Stimulated activated CD4-positive, alpha-beta T cell treated with anti-CD3 and anti-CD28 coated beads, Interleukin-1b, Interleukin-23, amount 100 ng/mL, for 4 hours (primary cell): ENCODE data around the gene PALLD.

ENCODE experiments used
- DNase-seq, 2 donors: peaks; one replicate each; pipeline ENCODE4 v3.0.0-alpha.2; 2020; ENCODE audit warnings: low read depth in 2 of 2

PALLD gene

GRCh38 chr4:168731706-168732414, 235.0 kb downstream of the PALLD start:
- DNase-seq: no peak

GRCh38 chr4:168732714-168733113, 235.9 kb downstream of the PALLD start:
- DNase-seq: no peak

- no peak for DNase-seq
Observed at GRCh38 chr4:168734703-168735678, 238.1 kb downstream of the PALLD start.

- DNase-seq: no peak
Observed at GRCh38 chr4:168735735-168736134, 238.9 kb downstream of the PALLD start.

GRCh38 chr4:168736860-168737805, 240.3 kb downstream of the PALLD start:
- DNase-seq: no peak

- no peak for DNase-seq
Observed at GRCh38 chr4:168737806-168738172, 240.9 kb downstream of the PALLD start.

- no peak for DNase-seq
Observed at GRCh38 chr4:168739886-168740285, 243.0 kb downstream of the PALLD start.

- DNase-seq: no peak
Observed at GRCh38 chr4:168740691-168741090, 243.8 kb downstream of the PALLD start.

GRCh38 chr4:168741281-168742173, 244.7 kb downstream of the PALLD start:
- DNase-seq: no peak

GRCh38 chr4:168743131-168743530, 246.3 kb downstream of the PALLD start:
- DNase-seq: no peak

GRCh38 chr4:168743601-168744000, 246.7 kb downstream of the PALLD start:
- no peak for DNase-seq

GRCh38 chr4:168744021-168744420, 247.2 kb downstream of the PALLD start:
- DNase-seq: no peak

GRCh38 chr4:168748807-168749206, 252.0 kb downstream of the PALLD start:
- DNase-seq: no peak

- no peak for DNase-seq
Observed at GRCh38 chr4:168751263-168752225, 254.7 kb downstream of the PALLD start.

GRCh38 chr4:168755598-168756477, 259.0 kb downstream of the PALLD start:
- no peak for DNase-seq

GRCh38 chr4:168757500-168757899, 260.6 kb downstream of the PALLD start:
- no peak for DNase-seq

- DNase-seq: no peak
Observed at GRCh38 chr4:168758351-168758876, 261.6 kb downstream of the PALLD start.

- no peak for DNase-seq
Observed at GRCh38 chr4:168759321-168759720, 262.5 kb downstream of the PALLD start.
